Loucy (cell line): ENCODE data around the gene CACNA1C.

ENCODE experiments used
- EZH2phosphoT487 ChIP-seq: fragments of 200-600 bp; IDR thresholded peaks from 2 replicates; pipeline ENCODE4 v1.6.1; 2018; ENCODE audit warnings: antibody characterized with exemption, mild to moderate bottlenecking, moderate library complexity, borderline replicate concordance
- TF ChIP-seq, protein P1 (sequence below): fragments of 200-600 bp; sonication (generic); conservative IDR thresholded peaks from 2 replicates; pipeline ENCODE4 v1.5.1; 2014; ENCODE audit warnings: mild to moderate bottlenecking, antibody characterized with exemption, low read length

DNA sequence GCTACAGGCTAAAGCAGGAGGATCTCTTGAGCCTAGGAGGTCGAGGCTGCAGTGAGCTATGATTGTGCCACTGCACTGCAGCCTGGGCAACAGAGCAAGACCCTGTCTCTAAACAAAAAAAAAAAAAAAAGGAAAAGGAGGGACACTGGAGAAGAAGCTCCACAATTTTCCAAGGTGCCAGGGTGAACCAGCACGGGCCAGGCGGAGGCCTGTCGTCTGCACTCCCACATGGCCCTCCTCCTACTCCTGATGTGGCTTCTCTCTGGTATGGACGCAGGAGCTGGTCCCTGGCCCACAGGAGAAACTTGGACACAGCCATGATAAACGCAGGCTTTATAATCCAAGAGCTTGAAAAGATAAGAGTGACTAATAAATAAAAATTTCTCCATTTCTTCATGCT lies 341.2 kb downstream of the CACNA1C start:
- TF ChIP-seq, protein P1, sequence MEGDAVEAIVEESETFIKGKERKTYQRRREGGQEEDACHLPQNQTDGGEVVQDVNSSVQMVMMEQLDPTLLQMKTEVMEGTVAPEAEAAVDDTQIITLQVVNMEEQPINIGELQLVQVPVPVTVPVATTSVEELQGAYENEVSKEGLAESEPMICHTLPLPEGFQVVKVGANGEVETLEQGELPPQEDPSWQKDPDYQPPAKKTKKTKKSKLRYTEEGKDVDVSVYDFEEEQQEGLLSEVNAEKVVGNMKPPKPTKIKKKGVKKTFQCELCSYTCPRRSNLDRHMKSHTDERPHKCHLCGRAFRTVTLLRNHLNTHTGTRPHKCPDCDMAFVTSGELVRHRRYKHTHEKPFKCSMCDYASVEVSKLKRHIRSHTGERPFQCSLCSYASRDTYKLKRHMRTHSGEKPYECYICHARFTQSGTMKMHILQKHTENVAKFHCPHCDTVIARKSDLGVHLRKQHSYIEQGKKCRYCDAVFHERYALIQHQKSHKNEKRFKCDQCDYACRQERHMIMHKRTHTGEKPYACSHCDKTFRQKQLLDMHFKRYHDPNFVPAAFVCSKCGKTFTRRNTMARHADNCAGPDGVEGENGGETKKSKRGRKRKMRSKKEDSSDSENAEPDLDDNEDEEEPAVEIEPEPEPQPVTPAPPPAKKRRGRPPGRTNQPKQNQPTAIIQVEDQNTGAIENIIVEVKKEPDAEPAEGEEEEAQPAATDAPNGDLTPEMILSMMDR, result no peak
- TF ChIP-seq EZH2phosphoT487, result no peak
